GM21825 (cell line): ENCODE results near the gene ZNF19.

Source experiments
- ATAC-seq: cut with Tn5 transposase; IDR thresholded peaks from one replicate; pipeline ENCODE4 v1.9.1; 2021; ENCODE audit warnings: mild to moderate bottlenecking, moderate library complexity; ENCODE audit not compliant: unreplicated experiment

The ZNF19 gene

GRCh38 chr16:71491054-71491453 lies 1.9 kb upstream of the ZNF19 start:
- ATAC-seq = no peak

GRCh38 chr16:71490361-71490760 lies 1.2 kb upstream of the ZNF19 start:
- ATAC-seq = no peak

GRCh38 chr16:71484006-71484893 lies 4.9 kb downstream of the ZNF19 start:
- ATAC-seq = peak; percentile 87

- no peak for ATAC-seq
Observed at GRCh38 chr16:71482569-71482968, 6.6 kb downstream of the ZNF19 start.

- ATAC-seq = no peak
Observed at GRCh38 chr16:71480956-71481355, 8.2 kb downstream of the ZNF19 start.

GRCh38 chr16:71479420-71479819 lies 9.7 kb downstream of the ZNF19 start:
- ATAC-seq = no peak

GRCh38 chr16:71476457-71477124 lies 12.5 kb downstream of the ZNF19 start:
- ATAC-seq = no peak

GRCh38 chr16:71474864-71475263 lies 14.3 kb downstream of the ZNF19 start:
- no peak for ATAC-seq

GRCh38 chr16:71473891-71474290 lies 15.2 kb downstream of the ZNF19 start:
- ATAC-seq = no peak

- no peak for ATAC-seq
Observed at GRCh38 chr16:71472931-71473330, 16.2 kb downstream of the ZNF19 start.

GRCh38 chr16:71472051-71472450 lies 17.1 kb downstream of the ZNF19 start:
- ATAC-seq = no peak

GRCh38 chr16:71467810-71468209 lies 21.3 kb downstream of the ZNF19 start:
- ATAC-seq = no peak

GRCh38 chr16:71464231-71464630 lies 24.9 kb downstream of the ZNF19 start:
- no peak for ATAC-seq

GRCh38 chr16:71461686-71462648 lies 27.2 kb downstream of the ZNF19 start, which contains the start of gene ZNF23:
Gene ZNF23, minus strand, starts transcription at chr16:71462247. Its CDS starts 5,451 bp downstream, at chr16:71456796.
- ATAC-seq = peak; percentile 98

GRCh38 chr16:71460941-71461340 lies 28.2 kb downstream of the ZNF19 start:
- no peak for ATAC-seq

- ATAC-seq = no peak
Observed at GRCh38 chr16:71460236-71460635, 28.9 kb downstream of the ZNF19 start.

- no peak for ATAC-seq
Observed at GRCh38 chr16:71459510-71459909, 29.6 kb downstream of the ZNF19 start.

GRCh38 chr16:71456801-71457200 lies 32.3 kb downstream of the ZNF19 start:
- no peak for ATAC-seq

- ATAC-seq = no peak
Observed at GRCh38 chr16:71453036-71453435, 36.1 kb downstream of the ZNF19 start.

GRCh38 chr16:71449020-71449419 lies 40.1 kb downstream of the ZNF19 start:
- no peak for ATAC-seq

GRCh38 chr16:71448274-71448866 lies 40.8 kb downstream of the ZNF19 start:
- ATAC-seq = no peak
